Gastrocnemius medialis (tissue), 4 donors: ENCODE results near the gene GABRG3.

Source experiments
- CTCF ChIP-seq, 5 experiments: fragments of 450-650 bp in 3 of 5; fragments of 200-600 bp in 2 of 5; sonication (generic) in 2 of 5; IDR thresholded peaks in 4 of 5; conservative IDR thresholded peaks in 1 of 5; 1 replicate in 4 of 5; 2 replicates in 1 of 5; pipeline ENCODE4 v1.5.1; 2016 to 2019; ENCODE audit warnings: antibody characterized with exemption in 5 of 5, mild to moderate bottlenecking in 3 of 5, moderate library complexity in 3 of 5
- POLR2A ChIP-seq, 2 donors: fragments of 450-650 bp; IDR thresholded peaks; one replicate each; pipeline ENCODE4 v1.6.1; 2017; ENCODE audit warnings: antibody characterized with exemption in 2 of 2, mild to moderate bottlenecking in 2 of 2, moderate library complexity in 2 of 2

GRCh38 chr15:27101982-27102381 is 131.0 kb downstream of the GABRG3 start:
- no peak for TF ChIP-seq CTCF (IDR thresholded peaks at IDR 0.05 in 4 of 5, conservative IDR thresholded peaks at IDR 0.05 in 1 of 5)
- no peak for TF ChIP-seq POLR2A (IDR thresholded peaks at IDR 0.05)
